Stomach (tissue), 4 donors: ENCODE measurements around the gene RNF20.

ENCODE experiments used
- CTCF ChIP-seq, 7 experiments: fragments of 450-650 bp in 4 of 7; fragments of 200-600 bp in 3 of 7; sonication (generic) in 3 of 7; IDR thresholded peaks; one replicate each; pipeline ENCODE4 v1.5.1; 2016 to 2019; ENCODE audit warnings: antibody characterized with exemption in 7 of 7, control low read depth in 2 of 7, mild to moderate bottlenecking in 1 of 7
- POLR2A ChIP-seq, 4 donors: fragments of 450-650 bp; IDR thresholded peaks; one replicate each; pipeline ENCODE4 v1.6.1; 2016; ENCODE audit warnings: antibody characterized with exemption in 4 of 4, control low read depth in 2 of 4, mild to moderate bottlenecking in 1 of 4, moderate library complexity in 1 of 4
- POLR2AphosphoS5 ChIP-seq, 3 donors: sonication (generic); formaldehyde crosslinking; IDR thresholded peaks; one replicate each; pipeline ENCODE4 v1.6.1; 2016; ENCODE audit warnings: antibody characterized with exemption in 3 of 3

- no peak for TF ChIP-seq POLR2AphosphoS5 (IDR thresholded peaks at IDR 0.05)
- TF ChIP-seq CTCF (IDR thresholded peaks at IDR 0.05): no peak
- TF ChIP-seq POLR2A (IDR thresholded peaks at IDR 0.05): no peak
Measured at GRCh38 chr9:101578378-101578777, 44.7 kb downstream of the RNF20 start.
